Measurements from ENCODE around the gene FOXP1.

- TF ChIP-seq, protein P1, sequence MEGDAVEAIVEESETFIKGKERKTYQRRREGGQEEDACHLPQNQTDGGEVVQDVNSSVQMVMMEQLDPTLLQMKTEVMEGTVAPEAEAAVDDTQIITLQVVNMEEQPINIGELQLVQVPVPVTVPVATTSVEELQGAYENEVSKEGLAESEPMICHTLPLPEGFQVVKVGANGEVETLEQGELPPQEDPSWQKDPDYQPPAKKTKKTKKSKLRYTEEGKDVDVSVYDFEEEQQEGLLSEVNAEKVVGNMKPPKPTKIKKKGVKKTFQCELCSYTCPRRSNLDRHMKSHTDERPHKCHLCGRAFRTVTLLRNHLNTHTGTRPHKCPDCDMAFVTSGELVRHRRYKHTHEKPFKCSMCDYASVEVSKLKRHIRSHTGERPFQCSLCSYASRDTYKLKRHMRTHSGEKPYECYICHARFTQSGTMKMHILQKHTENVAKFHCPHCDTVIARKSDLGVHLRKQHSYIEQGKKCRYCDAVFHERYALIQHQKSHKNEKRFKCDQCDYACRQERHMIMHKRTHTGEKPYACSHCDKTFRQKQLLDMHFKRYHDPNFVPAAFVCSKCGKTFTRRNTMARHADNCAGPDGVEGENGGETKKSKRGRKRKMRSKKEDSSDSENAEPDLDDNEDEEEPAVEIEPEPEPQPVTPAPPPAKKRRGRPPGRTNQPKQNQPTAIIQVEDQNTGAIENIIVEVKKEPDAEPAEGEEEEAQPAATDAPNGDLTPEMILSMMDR (IDR thresholded peaks at IDR 0.05; ENCODE audit: low read depth, low read length, poor library complexity, severe bottlenecking): no peak
- no peak for TF ChIP-seq EZH2phosphoT487 (IDR thresholded peaks at IDR 0.05; ENCODE audit: borderline replicate concordance, low read length)
Observed at GRCh38 chr3:71525391-71525790, 58.1 kb downstream of the FOXP1 start.
